Kidney (tissue), 14 donors: ENCODE results near the gene SLC39A11. TPM values are rescaled to one million over a fixed set of nuclear protein-coding genes. Genes with fewer than 3 reads are reported as not detected.

Source experiments
- DNase-seq, 5 donors: peaks; one replicate each; pipeline ENCODE4 v3.0.0-alpha.2; 2013 to 2020
- FAIRE-seq: peaks from 2 replicates; lab custom pipeline; 2012; peaks lifted over from hg19 to GRCh38; lab: Jason Lieb, UNC
- H3K27ac ChIP-seq, 2 donors: one replicate each; pipeline ENCODE4 v1.7.0; 2013; ENCODE audit warnings: low read depth in 2 of 2, low read length in 2 of 2, inconsistent platforms in 1 of 2
- H3K27me3 ChIP-seq: one replicate; pipeline ENCODE4 v1.7.1; 2013; ENCODE audit warnings: low read length, inconsistent platforms; ENCODE audit not compliant: control insufficient read depth, insufficient read depth
- H3K36me3 ChIP-seq, 3 donors: one replicate each; pipeline versions ENCODE4 v1.7.0 to v1.7.1; 2013; ENCODE audit warnings: low read length in 3 of 3, control low read depth in 1 of 3, inconsistent platforms in 1 of 3; ENCODE audit not compliant: insufficient read depth in 3 of 3, control insufficient read depth in 2 of 3
- H3K4me1 ChIP-seq, 3 donors: one replicate each; pipeline versions ENCODE4 v1.7.0 to v1.7.1; 2013; ENCODE audit warnings: low read length in 3 of 3, inconsistent platforms in 1 of 3, low read depth in 1 of 3; ENCODE audit not compliant: control insufficient read depth in 2 of 3, insufficient read depth in 2 of 3
- H3K4me3 ChIP-seq, 3 donors: one replicate each; pipeline versions ENCODE4 v1.7.0 to v1.8.1; 2013; ENCODE audit warnings: low read length in 3 of 3, control low read depth in 1 of 3, inconsistent platforms in 1 of 3
- H3K9ac ChIP-seq, 3 donors: one replicate each; pipeline versions ENCODE4 v1.7.0 to v1.7.1; 2013; ENCODE audit warnings: low read length in 3 of 3, control low read depth in 1 of 3, inconsistent platforms in 1 of 3
- H3K9me3 ChIP-seq, 3 donors: one replicate each; pipeline versions ENCODE4 v1.7.0 to v1.7.1; 2013; ENCODE audit warnings: low read length in 3 of 3, control low read depth in 1 of 3, inconsistent platforms in 1 of 3; ENCODE audit not compliant: control insufficient read depth in 2 of 3, insufficient read depth in 1 of 3
- intact Hi-C: fragments of 100-400 bp; cut with DNase I; formaldehyde crosslinking; loops from one replicate; pipeline ENCODE4 v1.11.1; 2022
- polyA plus RNA-seq: library from polyadenylated mRNA; stranded (reverse); fragments of 350-450 nt; fragmentation: Illumina TruSeq; extraction: RNeasy Lipid Tissue Mini Kit (QIAGEN cat#74804); gene quantifications from one replicate; pipeline ENCODE4 v1.2.3, GENCODE V29; 2014; ENCODE audit warnings: low read depth, low replicate concordance; ENCODE audit not compliant: insufficient read depth
- total RNA-seq: library from RNA; stranded (reverse); fragmentation: NEBNext Ultra II Directional; extraction: Animal tissue kit (Norgen Biotek cat#: 25700); gene quantifications from one replicate; pipeline ENCODE4 v1.2.1, GENCODE V29; 2021
- TF ChIP-seq, protein P1 (sequence below): IDR thresholded peaks from 3 replicates; pipeline ENCODE4 v1.5.1; 2012; ENCODE audit warnings: mild to moderate bottlenecking, moderate library complexity, borderline replicate concordance; ENCODE audit not compliant: insufficient read depth; ENCODE audit errors: extremely low read depth
- donor health status: control.
- donor health status: control.
- donor health status: control.
- donor health status: control.
- donor health status: control.
- donor health status: DM: yes; HTN: yes; CAD: no.
- donor health status: Normal renal cell carcinoma (clear cell type).

SLC39A11 gene
- total and polyA plus RNA-seq, 2 donors from 2014 or later = 19.7 to 37.2 TPM

DNA sequence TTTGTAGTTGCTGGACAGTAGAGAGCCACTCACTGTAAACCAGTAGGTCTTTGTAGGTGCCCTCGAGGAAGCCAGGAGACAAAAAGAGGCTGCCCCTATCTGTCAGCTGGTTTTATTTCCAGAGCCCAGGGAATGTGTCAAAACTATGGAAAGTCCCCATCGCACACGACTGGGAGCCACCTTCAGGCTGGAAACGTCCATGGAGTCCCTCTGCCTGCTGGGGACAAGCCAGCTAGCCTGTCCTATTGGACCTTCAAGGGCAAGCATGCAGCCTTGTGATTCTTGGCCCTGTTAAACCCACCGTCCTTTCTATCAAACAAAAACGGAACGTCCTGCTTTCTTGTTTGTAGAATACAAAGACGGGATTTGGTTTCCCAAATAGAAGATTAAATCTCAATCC lies 289.8 kb downstream of the SLC39A11 start:
- no peak overlapping the region for H3K4me3 ChIP-seq
- intact Hi-C loops = no loop called here
- no peak for FAIRE-seq
- no peaks in the 10 kb centered on the region for H3K27me3 ChIP-seq
- H3K9me3 ChIP-seq = no peaks in the 10 kb centered on the region
- no peaks in the 10 kb centered on the region for H3K36me3 ChIP-seq
- no peak overlapping the region for H3K9ac ChIP-seq
- no peak for DNase-seq
- no peak overlapping the region for H3K27ac ChIP-seq
- no peaks in the 10 kb centered on the region for H3K4me1 ChIP-seq
- TF ChIP-seq, protein P1, sequence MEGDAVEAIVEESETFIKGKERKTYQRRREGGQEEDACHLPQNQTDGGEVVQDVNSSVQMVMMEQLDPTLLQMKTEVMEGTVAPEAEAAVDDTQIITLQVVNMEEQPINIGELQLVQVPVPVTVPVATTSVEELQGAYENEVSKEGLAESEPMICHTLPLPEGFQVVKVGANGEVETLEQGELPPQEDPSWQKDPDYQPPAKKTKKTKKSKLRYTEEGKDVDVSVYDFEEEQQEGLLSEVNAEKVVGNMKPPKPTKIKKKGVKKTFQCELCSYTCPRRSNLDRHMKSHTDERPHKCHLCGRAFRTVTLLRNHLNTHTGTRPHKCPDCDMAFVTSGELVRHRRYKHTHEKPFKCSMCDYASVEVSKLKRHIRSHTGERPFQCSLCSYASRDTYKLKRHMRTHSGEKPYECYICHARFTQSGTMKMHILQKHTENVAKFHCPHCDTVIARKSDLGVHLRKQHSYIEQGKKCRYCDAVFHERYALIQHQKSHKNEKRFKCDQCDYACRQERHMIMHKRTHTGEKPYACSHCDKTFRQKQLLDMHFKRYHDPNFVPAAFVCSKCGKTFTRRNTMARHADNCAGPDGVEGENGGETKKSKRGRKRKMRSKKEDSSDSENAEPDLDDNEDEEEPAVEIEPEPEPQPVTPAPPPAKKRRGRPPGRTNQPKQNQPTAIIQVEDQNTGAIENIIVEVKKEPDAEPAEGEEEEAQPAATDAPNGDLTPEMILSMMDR = no peak

- H3K9ac ChIP-seq = no peak overlapping the region
- H3K4me1 ChIP-seq = no peaks in the 10 kb centered on the region
- H3K4me3 ChIP-seq = no peak overlapping the region
- no peaks in the 10 kb centered on the region for H3K27me3 ChIP-seq
- H3K36me3 ChIP-seq = peaks cover 0 to under 1% (median 0%) of the 10 kb centered on the region in 3 donors
- H3K9me3 ChIP-seq = peaks cover 0 to 13% (median 0%) of the 10 kb centered on the region in 3 donors
- DNase-seq (no peak), FAIRE-seq (no peak)
- no peak overlapping the region for H3K27ac ChIP-seq
- intact Hi-C loops = no loop called here
- TF ChIP-seq, protein P1 = no peak
Observed at GRCh38 chr17:72797142-72797541, 295.3 kb downstream of the SLC39A11 start.

GRCh38 chr17:72795941-72796340 lies 296.5 kb downstream of the SLC39A11 start:
- FAIRE-seq = no peak
- Histone ChIP-seq H3K36me3 (peaks cover 0 to 2% (median 0%) of the 10 kb centered on the region in 3 donors), H3K9ac (no peak overlapping the region), H3K4me1 (no peaks in the 10 kb centered on the region), H3K27ac (no peak overlapping the region), H3K4me3 (no peak overlapping the region), H3K27me3 (no peaks in the 10 kb centered on the region), H3K9me3 (peaks cover 0 to 13% (median 0%) of the 10 kb centered on the region in 3 donors)
- DNase-seq = no peak
- intact Hi-C loops = no loop called here
- TF ChIP-seq, protein P1 = no peak

DNA sequence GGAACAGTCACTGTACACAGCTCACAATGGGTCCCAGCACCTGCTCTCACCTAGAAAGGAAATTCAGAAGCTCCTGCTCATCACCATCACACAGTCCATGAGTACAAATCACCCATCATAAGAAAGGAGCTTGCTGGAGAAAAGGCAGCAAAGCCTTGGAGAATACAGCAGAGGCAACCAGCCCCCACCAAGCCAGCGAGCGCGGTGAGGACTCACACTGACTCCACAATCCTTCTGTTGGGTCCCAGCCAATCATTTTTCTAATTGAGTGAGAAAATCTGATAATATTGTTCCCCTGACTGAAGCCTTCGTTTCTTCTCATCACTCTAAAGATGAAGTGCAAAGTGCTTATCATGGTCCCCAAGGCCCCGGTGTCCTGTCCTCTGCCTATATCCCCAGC lies 298.3 kb downstream of the SLC39A11 start:
- Histone ChIP-seq H3K27ac (no peak overlapping the region), H3K9me3 (peaks cover 0 to 13% (median 0%) of the 10 kb centered on the region in 3 donors), H3K4me1 (no peaks in the 10 kb centered on the region), H3K27me3 (no peaks in the 10 kb centered on the region), H3K36me3 (peaks cover 0 to 2% (median 0%) of the 10 kb centered on the region in 3 donors), H3K4me3 (no peak overlapping the region), H3K9ac (no peak overlapping the region)
- intact Hi-C loops = no loop called here
- TF ChIP-seq, protein P1 = no peak
- FAIRE-seq = no peak
- DNase-seq = no peak
